Calu3 (cell line): ENCODE results near the gene TSTD2. TPM values are rescaled to one million over a fixed set of nuclear protein-coding genes. Genes with fewer than 3 reads are reported as not detected.

Experiments used
- BruUV-seq: library from RNA; stranded (reverse); fragments of 400-500 nt; replicated peaks from 2 replicates; lab custom pipeline; 2021; lab: Mats Ljungman, UMichigan
- CTCF ChIA-PET: fragments of 300-600 bp; sonication (Branson Sonifier 250); formaldehyde crosslinking; loops from one replicate; lab custom pipeline; 2022; ENCODE audit warnings: antibody characterized with exemption; lab: Charles Lee
- DNase-seq: peaks from one replicate; pipeline ENCODE4 v3.0.0; 2022
- H3K27ac Mint-ChIP-seq: one replicate; pipeline ENCODE4 v1.8.0; 2022; ENCODE audit warnings: mixed read lengths; ENCODE audit not compliant: unreplicated experiment
- H3K27me3 Mint-ChIP-seq: one replicate; pipeline ENCODE4 v1.8.0; 2022; ENCODE audit warnings: mixed read lengths; ENCODE audit not compliant: unreplicated experiment
- H3K36me3 Mint-ChIP-seq: one replicate; pipeline ENCODE4 v1.8.0; 2022; ENCODE audit warnings: mild to moderate bottlenecking, moderate library complexity, mixed read lengths; ENCODE audit not compliant: insufficient read depth, unreplicated experiment
- H3K4me1 Mint-ChIP-seq: one replicate; pipeline ENCODE4 v1.8.0; 2022; ENCODE audit warnings: mild to moderate bottlenecking, low read depth, mixed read lengths; ENCODE audit not compliant: unreplicated experiment
- H3K4me3 Mint-ChIP-seq: one replicate; pipeline ENCODE4 v1.8.0; 2022; ENCODE audit warnings: mild to moderate bottlenecking, low read depth, moderate library complexity, mixed read lengths; ENCODE audit not compliant: unreplicated experiment
- H3K9me3 Mint-ChIP-seq: one replicate; pipeline ENCODE4 v1.8.0; 2022; ENCODE audit warnings: low read depth, mixed read lengths; ENCODE audit not compliant: unreplicated experiment
- CTCF ChIP-seq: fragments of 200-600 bp; IDR thresholded peaks from one replicate; pipeline ENCODE4 v1.8.0; 2022; ENCODE audit warnings: antibody characterized with exemption; ENCODE audit not compliant: unreplicated experiment
- intact Hi-C: fragments of 100-400 bp; cut with micrococcal nuclease; formaldehyde crosslinking; loops from one replicate; pipeline ENCODE4 v1.10.0; 2022; ENCODE audit not compliant: unreplicated experiment
- total RNA-seq: library from RNA; stranded (reverse); gene quantifications from 2 replicates; pipeline ENCODE4 v1.2.3, GENCODE V29; 2022

The TSTD2 gene
- total RNA-seq, 1 experiment from 2014 or later, result 12.6 TPM

- Mint-ChIP-seq H3K9me3 (no peaks in the 10 kb centered on the region), H3K27me3 (peaks cover 40% of the 10 kb centered on the region), H3K4me1 (no peaks in the 10 kb centered on the region), H3K4me3 (no peak overlapping the region), H3K27ac (no peak overlapping the region), H3K36me3 (no peaks in the 10 kb centered on the region)
- intact Hi-C loops, result no loop called here
- TF ChIP-seq CTCF, result no peak
- BruUV-seq, result no TSS peak
- CTCF ChIA-PET, result no interaction called here
- DNase-seq, result no peak
These were observed 82.8 kb downstream of the TSTD2 start for GRCh38 chr9:97550386-97550785.

Other genes with a start within 250 kb of the TSTD2 start
- gene TDRD7, start 221.3 kb downstream of the TSTD2 start, total RNA-seq, result 15.5 and 21.7 TPM in 2 replicates
- 0.14 and 0.15 TPM in 2 replicates for gene TMOD1, start 131.7 kb downstream of the TSTD2 start, total RNA-seq
- 28.0 and 32.2 TPM in 2 replicates for gene NCBP1, start 453 bp upstream of the TSTD2 start, total RNA-seq
- gene XPA, start 64.0 kb upstream of the TSTD2 start, total RNA-seq, result 5.4 and 5.9 TPM in 2 replicates
- 9.1 and 12.0 TPM in 2 replicates for gene FOXE1, start 219.9 kb upstream of the TSTD2 start, total RNA-seq